IMR-90 (cell line): ENCODE results near the gene KCNE5. TPM values are rescaled to one million over a fixed set of nuclear protein-coding genes. Genes with fewer than 3 reads are reported as not detected.

Source experiments
- ATAC-seq: fragments of 200-7000 bp; cut with Tn5 transposase; 2 replicates; pipeline ENCODE4 v1.9.1; 2020; ENCODE audit warnings: low read depth, mild to moderate bottlenecking, moderate library complexity
- BruUV-seq: library from RNA; stranded (reverse); fragments of 400-500 nt; replicated peaks from 2 replicates; lab custom pipeline; 2021; lab: Mats Ljungman, UMichigan
- CTCF ChIA-PET: fragments of 300-600 bp; formaldehyde crosslinking; extraction: SDS; loops from one replicate; lab custom pipeline; 2021; ENCODE audit warnings: antibody characterized with exemption; lab: Yijun Ruan, JAX
- POLR2A ChIA-PET: fragments of 300-600 bp; sonication (Branson Sonifier 250); formaldehyde crosslinking; loops from one replicate; lab custom pipeline; 2022; ENCODE audit warnings: antibody characterized with exemption; ENCODE audit not compliant: unreplicated experiment; lab: Charles Lee
- DNase-seq: peaks from one replicate; pipeline ENCODE4 v3.0.0; 2013
- H2AFZ ChIP-seq: replicated peaks from 2 replicates; pipeline ENCODE3; 2013; ENCODE audit warnings: low read length, mild to moderate bottlenecking; ENCODE audit not compliant: poor library complexity
- H2AK5ac ChIP-seq: 2 replicates; pipeline ENCODE4 v1.6.1; 2013; ENCODE audit warnings: low read depth, low read length, inconsistent platforms
- H2AK9ac ChIP-seq: replicated peaks from 2 replicates; pipeline ENCODE3; 2013; ENCODE audit warnings: mild to moderate bottlenecking, low read depth, low read length, moderate library complexity; ENCODE audit not compliant: poor library complexity
- H2BK120ac ChIP-seq: 2 replicates; pipeline ENCODE4 v1.6.1; 2013; ENCODE audit warnings: low read depth, low read length, inconsistent platforms
- H2BK15ac ChIP-seq: 3 replicates; pipeline ENCODE4 v1.6.1; 2013; ENCODE audit warnings: low read depth, low read length, inconsistent platforms
- H2BK20ac ChIP-seq: 2 replicates; pipeline ENCODE4 v1.6.1; 2013; ENCODE audit warnings: low read depth, mild to moderate bottlenecking, inconsistent platforms, low read length, moderate library complexity
- H2BK5ac ChIP-seq: 2 replicates; pipeline ENCODE4 v1.6.1; 2013; ENCODE audit warnings: mild to moderate bottlenecking, low read depth, low read length, inconsistent platforms; ENCODE audit not compliant: poor library complexity, severe bottlenecking
- H3K14ac ChIP-seq: replicated peaks from 2 replicates; pipeline ENCODE4 v1.6.1; 2013; ENCODE audit warnings: low read depth, low read length, inconsistent platforms
- H3K18ac ChIP-seq: 2 replicates; pipeline ENCODE4 v1.6.1; 2013; ENCODE audit warnings: low read depth, low read length, control low read depth
- H3K23ac ChIP-seq: 2 replicates; pipeline ENCODE4 v1.6.1; 2013; ENCODE audit warnings: low read depth, low read length, inconsistent platforms
- H3K27ac ChIP-seq: 2 replicates; pipeline ENCODE4 v1.5.1; 2013; ENCODE audit warnings: mild to moderate bottlenecking, control low read depth, low read length; ENCODE audit not compliant: insufficient read depth
- H3K27me3 ChIP-seq: 2 replicates; pipeline ENCODE4 v1.6.1; 2013; ENCODE audit warnings: low read length; ENCODE audit not compliant: control insufficient read depth, insufficient read depth
- H3K36me3 ChIP-seq: 2 replicates; pipeline ENCODE4 v1.6.1; 2013; ENCODE audit warnings: low read length, mixed read lengths; ENCODE audit not compliant: control insufficient read depth, insufficient read depth
- H3K4ac ChIP-seq: 2 replicates; pipeline ENCODE4 v1.6.1; 2013; ENCODE audit warnings: low read depth, low read length, inconsistent platforms
- H3K4me1 ChIP-seq: 2 replicates; pipeline ENCODE4 v1.6.1; 2013; ENCODE audit warnings: low read length, mixed read lengths; ENCODE audit not compliant: control insufficient read depth, insufficient read depth
- H3K4me2 ChIP-seq: 2 replicates; pipeline ENCODE4 v1.6.1; 2013; ENCODE audit warnings: low read depth, mild to moderate bottlenecking, control low read depth, low read length, moderate library complexity
- H3K4me3 ChIP-seq: 2 replicates; pipeline ENCODE4 v1.5.1; 2013; ENCODE audit warnings: low read depth, mild to moderate bottlenecking, control low read depth, low read length, moderate library complexity; ENCODE audit not compliant: insufficient read depth
- H3K56ac ChIP-seq: 2 replicates; pipeline ENCODE4 v1.6.1; 2013; ENCODE audit warnings: low read length, inconsistent platforms; ENCODE audit not compliant: insufficient read depth; ENCODE audit errors: extremely low read depth
- H3K79me1 ChIP-seq, 2 experiments: 2 replicates each; pipeline ENCODE4 v1.6.1; 2013; ENCODE audit warnings: low read length in 2 of 2, inconsistent platforms in 1 of 2, low read depth in 1 of 2
- H3K9ac ChIP-seq: 2 replicates; pipeline ENCODE4 v1.6.1; 2013; ENCODE audit warnings: low read depth, low read length, control low read depth
- H3K9me1 ChIP-seq: 2 replicates; pipeline ENCODE4 v1.6.1; 2013; ENCODE audit warnings: low read length, inconsistent platforms; ENCODE audit not compliant: insufficient read depth
- H3K9me3 ChIP-seq: 2 replicates; pipeline ENCODE4 v1.6.1; 2013; ENCODE audit warnings: low read length; ENCODE audit not compliant: control insufficient read depth, insufficient read depth
- H4K20me1 ChIP-seq: 2 replicates; pipeline ENCODE4 v1.6.1; 2013; ENCODE audit warnings: low read length, inconsistent platforms; ENCODE audit not compliant: insufficient read depth
- H4K5ac ChIP-seq: 2 replicates; pipeline ENCODE4 v1.6.1; 2013; ENCODE audit warnings: mild to moderate bottlenecking, low read depth, low read length, control low read depth
- H4K8ac ChIP-seq, 2 experiments: 2 replicates each; pipeline ENCODE4 v1.6.1; 2013; ENCODE audit warnings: low read depth in 2 of 2, low read length in 2 of 2, control low read depth in 1 of 2, inconsistent platforms in 1 of 2
- H4K91ac ChIP-seq: 2 replicates; pipeline ENCODE4 v1.6.1; 2013; ENCODE audit warnings: low read depth, low read length, inconsistent platforms; ENCODE audit not compliant: insufficient read depth
- BHLHE40 ChIP-seq: fragments of 150-350 bp; IDR thresholded peaks from 2 replicates; pipeline ENCODE4 v1.6.1; 2016; ENCODE audit warnings: mild to moderate bottlenecking, low read depth, low read length
- CHD1 ChIP-seq: IDR thresholded peaks from 2 replicates; pipeline ENCODE4 v1.6.1; 2012; ENCODE audit warnings: low read depth, low read length, improper control_type of control experiment
- CTCF ChIP-seq: conservative IDR thresholded peaks from 2 replicates; pipeline ENCODE4 v1.5.1; 2012; ENCODE audit warnings: mild to moderate bottlenecking, low read depth, low read length, improper control_type of control experiment
- ELK1 ChIP-seq: fragments of 150-350 bp; IDR thresholded peaks from 2 replicates; pipeline ENCODE4 v1.6.1; 2016; ENCODE audit warnings: low read depth, mild to moderate bottlenecking, low read length, moderate library complexity, borderline replicate concordance
- FOS ChIP-seq: fragments of 150-350 bp; IDR thresholded peaks from 2 replicates; pipeline ENCODE4 v1.6.1; 2016; ENCODE audit warnings: low read depth, low read length
- MAZ ChIP-seq: IDR thresholded peaks from 2 replicates; pipeline ENCODE4 v1.6.1; 2012; ENCODE audit warnings: low read depth, mild to moderate bottlenecking, low read length, improper control_type of control experiment, moderate library complexity, borderline replicate concordance
- MXI1 ChIP-seq: IDR thresholded peaks from 2 replicates; pipeline ENCODE4 v1.6.1; 2012; ENCODE audit warnings: low read depth, mild to moderate bottlenecking, low read length, moderate library complexity, borderline replicate concordance
- NFE2L2 ChIP-seq: fragments of 150-350 bp; IDR thresholded peaks from 2 replicates; pipeline ENCODE4 v1.6.1; 2016; ENCODE audit warnings: low read depth, mild to moderate bottlenecking, low read length
- POLR2A ChIP-seq: IDR thresholded peaks from 2 replicates; pipeline ENCODE4 v1.6.1; 2012; ENCODE audit warnings: mild to moderate bottlenecking, low read depth, low read length
- SMC3 ChIP-seq: fragments of 150-350 bp; IDR thresholded peaks from 2 replicates; pipeline ENCODE4 v1.6.1; 2016; ENCODE audit warnings: low read depth, mild to moderate bottlenecking, antibody characterized with exemption, low read length, moderate library complexity
- USF2 ChIP-seq: fragments of 150-350 bp; IDR thresholded peaks from 2 replicates; pipeline ENCODE4 v1.6.1; 2017; ENCODE audit warnings: mild to moderate bottlenecking, antibody characterized with exemption, low read length, low read depth
- WGBS, 2 experiments: methylation state at CpG; one replicate each; pipeline versions ENCODE4 v1.1.5 to v1.1.7; 2013; ENCODE audit warnings: missing lambda C conversion rate in 2 of 2; ENCODE audit not compliant: insufficient read length in 1 of 2; ENCODE audit errors: extremely low coverage in 2 of 2; 5-methylcytosine and 5-hydroxymethylcytosine counted together
- dilution Hi-C: fragments of 300-500 bp; cut with HindIII; formaldehyde crosslinking; loops from one replicate; pipeline ENCODE4 v1.14.3; 2018; ENCODE audit warnings: low sequenced_read_pairs; ENCODE audit not compliant: unreplicated experiment
- in situ Hi-C: fragments of 300-500 bp; cut with MboI; formaldehyde crosslinking; loops from 3 replicates; pipeline ENCODE4 v1.14.3; 2019; ENCODE audit warnings: low sequenced_read_pairs, inconsistent platforms, mixed read lengths
- intact Hi-C: fragments of 100-400 bp; cut with micrococcal nuclease; formaldehyde crosslinking; loops from 2 replicates; pipeline ENCODE4 v1.10.0; 2022
- polyA plus RNA-seq, 3 experiments: library from polyadenylated mRNA; depleted of rRNA; stranded (reverse); fragments of >200 nt; gene quantifications; 2 replicates each; pipeline ENCODE4 v1.2.3, GENCODE V29; 2012; ENCODE audit warnings: low replicate concordance in 1 of 3
- total RNA-seq: library from RNA; depleted of rRNA; stranded (reverse); fragments of >200 nt; gene quantifications from 2 replicates; pipeline ENCODE4 v1.2.3, GENCODE V29; 2012

KCNE5 gene
- total and polyA plus RNA-seq, 2 of the 4 experiments (the other 2 are of a cell fraction): 0.15 to 0.18 TPM

GRCh38 chrX:109619771-109620170, 5.2 kb downstream of the KCNE5 start:
- H4K5ac ChIP-seq: no peak overlapping the region
- no peaks in the 10 kb centered on the region for H3K4me1 ChIP-seq
- dilution Hi-C loops (no loop called here), intact Hi-C loops (no loop called here), in situ Hi-C loops (loop anchor here (10.0 kb wide), 1 partner anchor 125 kb away; no protein-coding TSS in a partner anchor)
- no peak for TF ChIP-seq ELK1
- TF ChIP-seq CHD1: no peak
- no peak for TF ChIP-seq POLR2A
- no peak for TF ChIP-seq NFE2L2
- no peak for TF ChIP-seq USF2
- TF ChIP-seq BHLHE40: no peak
- no peak for TF ChIP-seq CTCF
- TF ChIP-seq MXI1: no peak
- no peak for TF ChIP-seq MAZ
- TF ChIP-seq FOS: no peak
- no peak for TF ChIP-seq SMC3
- ATAC-seq: no peak
- no peak overlapping the region for H3K4me3 ChIP-seq
- no peak overlapping the region for H2BK120ac ChIP-seq
- H2AK5ac ChIP-seq: no peak overlapping the region
- no peaks in the 10 kb centered on the region for H3K9me1 ChIP-seq
- H2BK15ac ChIP-seq: no peak overlapping the region
- no peaks in the 10 kb centered on the region for H3K79me1 ChIP-seq
- POLR2A ChIA-PET: no interaction called here
- H3K23ac ChIP-seq: no peak overlapping the region
- CTCF ChIA-PET: no interaction called here
- no peak overlapping the region for H3K4me2 ChIP-seq
- no peaks in the 10 kb centered on the region for H4K20me1 ChIP-seq
- no peaks in the 10 kb centered on the region for H3K36me3 ChIP-seq
- no peak overlapping the region for H2BK20ac ChIP-seq
- H3K27ac ChIP-seq: no peak overlapping the region
- H3K56ac ChIP-seq: no peak overlapping the region
- H2BK5ac ChIP-seq: no peak overlapping the region
- H3K4ac ChIP-seq: no peak overlapping the region
- no peak for DNase-seq
- no peak overlapping the region for H2AFZ ChIP-seq
- no peak overlapping the region for H3K18ac ChIP-seq
- no TSS peak for BruUV-seq
- H2AK9ac ChIP-seq: no peak overlapping the region
- no peak overlapping the region for H4K91ac ChIP-seq
- no peaks in the 10 kb centered on the region; the same call in none of the 2 replicates for H3K27me3 ChIP-seq
- H3K9me3 ChIP-seq: no peaks in the 10 kb centered on the region
- no peak overlapping the region for H3K9ac ChIP-seq
- no peak overlapping the region for H4K8ac ChIP-seq
- WGBS, 2 experiments: no CpG with 5 or more reads among the region's 3 CpGs
- H3K14ac ChIP-seq: no peak overlapping the region
